ENCODE results near the gene MT1E.
A peak's percentile ranks its signal among the peaks of the same experiment; 100 is the strongest.
"Not testable (repeated sequence)": the region's sequence is repeated elsewhere in the genome, so short reads cannot be mapped to it uniquely, and the experiment has no call there.

Gene MT1E

DNA sequence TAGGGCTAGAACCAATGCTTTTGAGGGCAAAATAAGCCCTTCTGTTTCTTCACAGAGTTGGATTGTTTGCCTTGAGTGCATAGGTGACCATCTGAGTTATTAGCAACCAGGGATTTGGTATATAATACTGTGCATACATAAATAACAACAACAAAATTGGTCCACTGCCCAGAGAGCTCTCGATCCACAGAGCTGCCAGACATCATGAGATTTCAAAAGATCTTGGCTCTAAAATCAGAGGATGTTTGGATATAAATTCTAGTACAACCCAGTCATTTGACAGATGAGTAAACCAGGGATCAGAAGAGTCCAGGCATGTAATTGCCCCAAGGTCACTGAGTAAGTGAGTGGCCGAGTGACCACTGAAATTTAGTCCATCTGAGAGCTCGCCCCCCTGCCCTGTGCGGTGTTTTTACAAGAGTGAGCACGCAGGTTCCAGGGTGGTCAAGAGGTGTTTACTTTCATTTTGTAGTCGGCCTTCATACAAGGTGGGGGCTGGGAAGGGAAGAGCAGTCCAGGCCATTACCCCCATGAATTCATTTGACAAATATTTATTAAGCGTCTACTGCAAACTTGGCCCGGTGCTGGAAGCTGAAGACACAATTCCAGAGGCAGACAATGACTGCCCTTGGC, 19.0 kb upstream of the MT1E start:
- peak in 10 of 58 donors; percentile 23 to 58 (median 36) for DNase-seq

DNA sequence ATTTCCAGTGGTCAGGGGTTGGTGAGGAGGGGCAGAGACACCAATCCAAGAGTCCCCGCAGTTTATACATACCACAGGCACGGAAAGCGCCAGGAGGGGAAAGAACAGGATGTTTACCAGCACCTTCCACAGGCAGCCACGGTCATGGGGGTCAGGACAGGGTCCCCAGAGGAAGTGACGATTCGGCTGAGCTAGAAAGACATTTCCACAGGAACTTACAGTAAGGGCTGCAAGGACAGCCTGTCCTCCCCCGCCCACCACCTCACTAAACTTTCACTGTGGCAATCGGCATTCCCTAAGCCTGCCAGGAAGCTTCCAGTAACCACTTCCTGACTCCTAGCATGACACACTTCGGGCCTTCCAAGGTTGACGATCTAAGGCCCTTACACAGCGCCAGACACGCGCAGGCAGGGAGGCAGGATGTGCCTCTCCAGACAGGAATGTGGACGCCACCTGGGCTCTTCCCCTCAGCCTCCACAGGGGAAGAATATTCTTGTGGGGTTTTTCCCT, 18.4 kb upstream of the MT1E start:
- DNase-seq, result peak in 5 of 58 donors; percentile 19 to 49 (median 30)

DNA sequence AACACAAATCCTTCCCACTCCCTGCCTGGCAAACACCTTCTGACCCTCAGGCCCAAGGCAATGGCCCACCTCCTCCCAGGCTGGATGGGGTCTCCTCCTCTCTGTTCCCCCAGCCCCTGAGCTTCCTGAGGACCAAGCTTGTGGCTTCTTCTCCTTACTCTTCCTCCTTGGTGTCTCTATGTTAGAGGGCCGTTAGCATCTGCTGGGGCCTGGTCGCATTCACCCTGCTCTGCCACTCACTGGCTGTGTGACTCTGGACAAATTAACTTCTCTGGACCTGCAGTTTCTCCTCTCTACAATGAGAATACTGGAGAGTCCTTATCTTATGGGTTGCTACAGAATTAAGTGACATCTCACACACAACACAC, 17.9 kb upstream of the MT1E start:
- DNase-seq, result no peak

DNA sequence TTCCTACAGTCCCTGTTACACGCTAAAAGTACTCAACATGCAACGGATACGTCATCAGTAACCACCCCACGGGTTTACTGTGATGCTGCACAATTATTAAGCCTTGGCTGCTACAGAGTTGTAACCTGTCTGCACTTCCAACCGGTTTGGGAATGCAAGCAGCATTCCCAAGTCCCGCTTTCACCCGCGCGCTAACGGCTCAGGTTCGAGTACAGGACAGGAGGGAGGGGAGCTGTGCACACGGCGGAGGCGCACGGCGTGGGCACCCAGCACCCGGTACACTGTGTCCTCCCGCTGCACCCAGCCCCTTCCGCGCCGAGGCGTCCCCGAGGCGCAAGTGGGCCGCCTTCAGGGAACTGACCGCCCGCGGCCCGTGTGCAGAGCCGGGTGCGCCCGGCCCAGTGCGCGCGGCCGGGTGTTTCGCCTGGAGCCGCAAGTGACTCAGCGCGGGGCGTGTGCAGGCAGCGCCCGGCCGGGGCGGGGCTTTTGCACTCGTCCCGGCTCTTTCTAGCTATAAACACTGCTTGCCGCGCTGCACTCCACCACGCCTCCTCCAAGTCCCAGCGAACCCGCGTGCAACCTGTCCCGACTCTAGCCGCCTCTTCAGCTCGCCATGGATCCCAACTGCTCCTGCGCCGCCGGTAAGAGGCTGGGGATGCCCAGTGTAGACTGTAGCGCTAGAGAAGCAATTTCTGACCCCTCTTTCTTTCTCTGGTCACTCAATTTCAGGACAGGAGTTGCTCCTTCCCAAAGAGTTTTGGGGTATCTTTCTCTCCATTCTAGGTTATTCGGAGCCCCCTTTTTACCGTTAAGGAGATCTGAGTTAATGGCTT, 17.3 kb upstream of the MT1E start, which contains the start of gene MT2A:
MT2A (plus strand) TSS at position 542 of the 833 bp plus-strand sequence; CDS start at position 614, 72 bp downstream.
- DNase-seq, result peak in 56 of 58 donors; percentile 32 to 93 (median 82)

DNA sequence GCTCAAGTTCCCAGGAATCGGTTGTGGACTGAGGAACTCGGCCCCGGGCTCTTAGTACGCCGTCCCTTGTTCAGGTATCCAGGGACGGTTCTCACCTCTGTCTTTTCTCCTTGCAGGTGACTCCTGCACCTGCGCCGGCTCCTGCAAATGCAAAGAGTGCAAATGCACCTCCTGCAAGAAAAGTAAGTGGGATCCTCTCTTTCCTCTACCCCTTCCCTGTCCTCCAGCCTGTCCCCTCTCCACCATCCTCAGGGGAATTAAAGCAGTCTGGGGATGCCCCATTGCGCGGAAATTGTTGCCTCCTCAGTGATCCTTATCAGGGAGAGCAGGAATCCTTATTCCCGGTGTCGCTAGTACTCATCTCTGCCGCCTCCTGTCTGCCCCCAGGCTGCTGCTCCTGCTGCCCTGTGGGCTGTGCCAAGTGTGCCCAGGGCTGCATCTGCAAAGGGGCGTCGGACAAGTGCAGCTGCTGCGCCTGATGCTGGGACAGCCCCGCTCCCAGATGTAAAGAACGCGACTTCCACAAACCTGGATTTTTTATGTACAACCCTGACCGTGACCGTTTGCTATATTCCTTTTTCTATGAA, 16.6 kb upstream of the MT1E start:
- DNase-seq, result peak in 12 of 58 donors; percentile 13 to 49 (median 27)

DNA sequence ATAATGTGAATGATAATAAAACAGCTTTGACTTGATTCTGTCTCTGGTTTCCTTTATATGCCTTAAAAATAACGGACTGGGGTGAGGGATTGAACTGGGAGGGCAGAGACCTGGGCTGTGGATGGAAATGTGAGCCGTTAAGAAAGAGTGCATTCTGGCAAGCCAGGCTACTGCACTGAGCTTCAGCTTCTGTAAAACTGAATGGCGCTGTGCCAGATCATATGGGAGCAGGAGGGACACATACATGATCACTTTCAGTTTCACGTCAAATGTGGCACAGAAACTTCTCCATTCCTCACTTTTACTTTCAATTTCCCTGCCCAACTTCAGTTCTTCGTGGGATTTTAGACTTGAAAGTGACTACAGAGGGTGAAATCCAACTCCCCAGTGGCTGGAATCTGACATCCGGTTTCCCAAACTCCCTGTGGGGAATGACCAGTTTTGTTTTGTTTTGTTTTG, 16.1 kb upstream of the MT1E start:
- peak in 24 of 58 donors; percentile 19 to 73 (median 40) for DNase-seq

DNA sequence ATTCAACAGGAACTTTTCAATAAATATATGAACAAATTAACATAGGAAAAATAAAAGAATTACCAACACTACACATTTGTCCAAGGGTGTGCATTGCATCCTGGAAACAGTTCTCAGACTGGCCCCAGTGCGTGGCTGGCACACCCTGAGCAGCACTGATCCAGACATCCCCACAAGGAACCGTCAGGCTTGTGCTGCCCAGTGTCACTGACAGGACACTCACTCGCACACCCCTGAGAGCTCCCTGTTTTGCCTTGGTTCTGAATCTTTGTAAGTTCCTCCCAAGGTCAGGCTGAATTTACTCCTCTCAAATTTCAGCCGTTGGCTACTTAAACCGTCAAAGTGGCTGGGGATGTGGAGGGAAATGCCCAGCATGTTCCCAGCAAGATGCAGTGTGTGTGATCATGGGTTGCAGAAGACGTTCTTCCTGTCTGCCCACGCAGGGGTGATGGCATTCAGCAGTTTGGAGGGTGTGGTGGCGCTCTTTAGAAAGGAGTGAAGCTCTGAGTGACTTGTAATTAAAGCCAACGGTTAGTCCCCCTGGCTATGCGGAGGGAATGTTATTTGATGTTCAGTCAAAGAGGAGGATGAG, 15.5 kb upstream of the MT1E start:
- DNase-seq, result peak in 14 of 58 donors; percentile 15 to 77 (median 38)

DNA sequence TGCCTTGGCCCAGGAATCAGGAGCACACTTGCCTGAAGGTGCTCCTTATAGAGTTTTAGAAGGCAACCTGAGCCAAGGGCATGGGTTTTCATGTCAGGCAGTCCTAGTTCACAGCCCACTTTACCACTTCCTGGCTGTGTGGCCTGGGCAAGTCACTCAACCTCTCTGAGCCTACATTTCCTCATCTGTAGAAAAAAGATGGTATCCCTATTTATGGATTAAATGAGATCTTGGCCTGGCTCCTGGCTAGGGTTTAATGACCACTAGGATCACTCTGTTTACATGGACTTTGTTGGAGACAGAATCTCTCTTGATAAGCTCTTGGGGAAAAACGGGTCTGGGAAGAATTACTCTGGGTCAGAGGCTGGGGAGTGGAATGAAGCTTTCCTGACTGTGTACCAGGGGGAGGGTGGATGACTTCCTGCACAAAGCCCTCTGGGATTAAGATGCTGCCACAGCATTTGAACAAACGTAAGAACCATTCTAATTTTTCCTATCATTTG, 14.9 kb upstream of the MT1E start:
- no peak for DNase-seq

DNA sequence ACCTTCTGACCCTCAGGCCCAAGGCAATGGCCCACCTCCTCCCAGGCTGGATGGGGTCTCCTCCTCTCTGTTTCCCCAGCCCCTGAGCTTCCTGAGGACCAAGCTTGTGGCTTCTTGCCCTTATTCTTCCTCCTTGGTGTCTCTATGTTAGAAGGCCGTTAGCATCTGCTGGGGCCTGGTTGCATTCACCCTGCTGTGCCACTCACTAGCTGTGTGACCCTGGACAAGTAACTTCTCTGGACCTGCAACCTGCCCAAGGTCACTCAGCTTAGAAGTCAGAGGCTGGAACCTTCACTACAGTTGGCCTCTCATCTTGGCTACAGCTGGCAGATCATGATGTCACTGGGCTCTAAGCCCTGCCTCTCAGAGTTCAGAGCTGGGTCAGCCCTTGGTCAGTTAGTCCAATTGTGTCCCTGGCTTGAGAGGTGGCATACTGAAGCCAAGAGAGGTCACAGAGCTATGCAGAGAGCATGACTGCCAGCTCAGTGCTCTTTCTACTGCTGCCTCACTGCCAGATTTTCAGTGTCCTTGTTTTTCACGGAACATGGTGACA, 14.2 kb upstream of the MT1E start:
- DNase-seq, result peak in 13 of 58 donors; percentile 12 to 63 (median 40)

DNA sequence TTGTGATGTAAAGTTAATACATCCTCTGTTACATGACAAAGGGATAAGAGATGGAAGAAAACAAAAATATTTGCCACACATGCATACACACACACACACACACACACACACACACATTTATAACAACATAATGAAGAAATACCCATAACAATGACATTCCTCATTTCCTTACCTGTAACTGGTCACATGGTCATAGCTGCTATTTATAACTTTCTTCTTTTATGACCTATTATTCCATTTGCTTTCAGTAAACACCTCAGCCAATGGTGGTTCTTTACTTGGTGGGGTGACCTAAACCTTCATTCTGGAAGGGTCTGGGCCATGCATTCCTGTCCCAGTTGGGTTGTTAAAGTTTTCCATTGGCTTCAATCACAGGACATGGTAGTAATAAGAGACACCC, 11.9 kb upstream of the MT1E start:
- DNase-seq, result no peak

DNA sequence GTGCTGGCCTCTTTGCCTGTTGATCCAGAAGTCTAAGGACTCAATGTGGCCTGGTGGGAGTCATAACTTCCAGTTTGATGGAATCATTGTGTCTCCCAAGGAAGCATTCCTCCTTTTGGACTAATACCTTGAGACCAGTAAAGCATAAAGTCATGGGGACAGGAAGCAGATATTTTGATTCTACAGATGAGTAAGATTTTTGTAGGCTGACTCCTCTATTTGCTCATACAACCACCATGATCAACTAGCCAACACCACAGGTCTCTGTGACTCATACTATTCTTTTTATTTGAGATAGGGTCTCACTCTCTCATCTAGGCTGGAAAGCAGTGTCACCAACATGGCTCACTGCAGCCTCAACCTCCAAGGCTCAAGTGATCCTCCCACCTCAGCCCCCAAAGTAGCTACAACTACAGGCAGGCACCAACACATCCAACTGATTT, 11.0 kb upstream of the MT1E start:
- no peak for DNase-seq

DNA sequence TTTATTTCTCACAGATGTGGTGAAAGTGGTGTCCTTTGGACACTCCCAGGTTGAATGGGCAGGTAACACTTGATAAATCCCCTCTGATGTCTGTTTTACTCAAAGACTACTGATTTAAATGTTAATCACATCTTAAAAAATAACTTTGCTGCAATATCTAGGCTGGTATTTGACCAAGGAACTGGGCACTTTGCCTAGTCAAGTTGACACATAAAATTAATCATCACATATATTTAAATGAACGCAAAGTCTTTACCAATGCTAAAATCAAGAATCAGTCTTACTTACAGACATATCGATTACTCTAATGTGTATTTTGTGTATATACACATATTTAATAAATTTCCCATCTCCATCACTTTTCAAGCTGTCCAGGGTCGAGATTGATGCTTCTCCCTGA, 10.2 kb upstream of the MT1E start:
- DNase-seq, result no peak

DNA sequence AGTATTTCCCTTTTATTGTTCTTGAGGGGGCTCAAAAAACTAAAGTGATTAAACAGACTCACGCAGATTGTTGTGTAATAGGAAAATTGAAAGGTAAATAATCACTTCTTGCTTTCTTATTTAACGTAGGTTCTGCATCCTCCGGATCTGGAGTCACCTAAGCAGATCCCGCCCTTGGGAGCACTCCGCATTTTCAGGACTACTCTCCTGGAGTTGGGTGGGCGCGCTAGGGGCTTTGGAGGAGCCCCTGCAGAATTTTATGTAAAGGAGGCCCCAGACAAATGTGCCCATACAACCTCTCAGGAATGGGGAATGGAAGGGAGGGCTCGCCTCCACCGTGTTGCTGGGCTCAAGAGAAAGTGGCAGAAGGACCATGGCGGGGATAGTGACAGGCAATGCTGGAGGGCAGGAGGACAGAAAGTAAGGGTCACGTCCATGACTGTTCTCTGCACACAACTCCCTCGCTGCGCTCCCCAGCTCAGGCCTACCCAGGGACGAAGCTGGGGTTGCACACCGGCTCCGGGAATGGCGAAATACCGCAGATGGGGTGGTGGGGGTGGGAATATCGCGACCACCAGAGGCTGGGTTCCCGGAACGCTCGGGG, 8.9 kb upstream of the MT1E start:
- no peak for DNase-seq

DNA sequence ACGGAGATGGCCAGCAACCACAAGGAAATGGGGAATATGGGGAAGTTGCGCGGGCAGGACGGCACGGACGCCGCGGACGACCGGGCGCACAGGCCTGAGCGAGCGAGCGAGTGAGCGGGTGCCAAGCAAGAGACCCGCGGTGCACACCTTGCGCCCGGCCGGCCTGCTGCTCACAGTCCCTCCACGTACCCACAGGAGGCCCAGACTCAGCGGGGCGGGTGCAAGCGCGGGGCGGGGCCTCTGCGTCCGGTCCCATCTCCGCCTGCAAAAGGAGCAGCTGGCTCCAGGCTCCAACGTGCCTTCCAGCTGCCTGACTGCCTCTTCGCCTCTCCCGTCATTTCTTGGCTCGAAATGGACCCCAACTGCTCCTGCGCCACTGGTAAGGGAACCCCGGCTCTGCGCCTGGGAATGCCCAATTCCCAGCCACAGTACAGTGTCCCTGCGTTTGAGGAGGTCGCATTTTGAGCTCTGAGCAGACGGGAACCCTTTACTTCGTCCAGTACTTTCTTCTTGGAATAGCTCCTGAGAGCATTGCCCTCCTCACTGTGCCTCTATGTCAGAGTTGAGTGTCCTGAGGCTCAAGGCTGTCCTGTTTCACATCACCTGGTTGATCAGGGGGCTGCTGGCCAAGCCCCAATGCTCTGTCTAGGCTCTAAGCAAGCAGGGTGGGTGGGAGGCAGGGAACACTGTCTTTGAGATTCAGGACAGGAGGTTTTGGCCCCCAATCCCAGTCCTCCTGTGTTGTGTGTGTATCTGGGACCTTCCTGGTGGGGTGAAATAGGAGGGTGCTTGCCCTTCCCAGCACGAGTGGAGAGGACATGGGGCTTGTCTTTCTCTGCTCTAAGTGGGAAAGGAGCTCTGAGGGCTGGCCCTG, 8.1 kb upstream of the MT1E start:
- peak in 23 of 58 donors; percentile 11 to 68 (median 35) for DNase-seq

DNA sequence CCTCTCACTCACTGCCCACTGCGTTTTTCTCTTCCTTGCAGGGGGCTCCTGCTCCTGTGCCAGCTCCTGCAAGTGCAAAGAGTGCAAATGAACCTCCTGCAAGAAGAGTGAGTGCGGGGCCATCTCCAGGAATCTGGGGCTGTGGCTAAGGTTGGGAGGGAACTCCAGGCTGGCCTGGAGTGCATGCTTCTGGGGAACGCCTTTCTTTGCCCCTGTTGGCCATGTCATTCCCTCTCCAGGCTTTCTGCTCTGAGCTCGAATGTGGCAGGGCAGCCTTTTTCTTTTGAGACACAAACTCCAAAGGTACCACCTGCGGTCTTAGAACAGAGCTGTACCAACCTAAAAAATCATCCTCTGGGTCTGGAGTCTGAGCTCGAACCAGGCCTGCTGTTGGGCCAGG, 7.4 kb upstream of the MT1E start:
- no peak for DNase-seq

DNA sequence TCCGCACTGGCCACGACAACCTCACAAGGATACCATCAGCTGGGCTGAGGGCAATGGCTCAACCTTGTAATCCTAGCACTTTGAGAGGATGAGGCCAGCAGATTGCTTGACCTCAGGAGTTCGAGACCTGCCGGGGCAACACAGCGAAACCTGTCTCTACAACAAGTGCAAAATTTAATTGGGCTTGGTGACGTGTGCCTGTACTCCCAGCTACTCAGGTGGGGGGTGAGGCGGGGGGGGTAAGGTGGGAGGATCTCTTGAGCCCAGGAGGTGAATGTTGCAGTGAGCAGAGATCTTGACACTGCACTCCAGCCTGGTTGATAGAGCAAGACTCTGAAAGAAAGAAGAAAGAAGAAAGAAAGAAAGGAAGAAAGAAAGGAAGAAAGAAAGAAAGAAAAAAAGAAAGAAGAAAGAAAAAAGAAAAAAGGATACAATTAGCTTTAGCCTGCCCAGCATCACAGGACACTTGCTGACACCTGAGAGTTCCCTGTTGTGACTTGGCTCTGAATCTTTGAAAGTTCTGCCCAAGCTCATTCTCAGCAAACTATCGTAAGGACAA, 5.2 kb upstream of the MT1E start:
- no peak for DNase-seq

DNA sequence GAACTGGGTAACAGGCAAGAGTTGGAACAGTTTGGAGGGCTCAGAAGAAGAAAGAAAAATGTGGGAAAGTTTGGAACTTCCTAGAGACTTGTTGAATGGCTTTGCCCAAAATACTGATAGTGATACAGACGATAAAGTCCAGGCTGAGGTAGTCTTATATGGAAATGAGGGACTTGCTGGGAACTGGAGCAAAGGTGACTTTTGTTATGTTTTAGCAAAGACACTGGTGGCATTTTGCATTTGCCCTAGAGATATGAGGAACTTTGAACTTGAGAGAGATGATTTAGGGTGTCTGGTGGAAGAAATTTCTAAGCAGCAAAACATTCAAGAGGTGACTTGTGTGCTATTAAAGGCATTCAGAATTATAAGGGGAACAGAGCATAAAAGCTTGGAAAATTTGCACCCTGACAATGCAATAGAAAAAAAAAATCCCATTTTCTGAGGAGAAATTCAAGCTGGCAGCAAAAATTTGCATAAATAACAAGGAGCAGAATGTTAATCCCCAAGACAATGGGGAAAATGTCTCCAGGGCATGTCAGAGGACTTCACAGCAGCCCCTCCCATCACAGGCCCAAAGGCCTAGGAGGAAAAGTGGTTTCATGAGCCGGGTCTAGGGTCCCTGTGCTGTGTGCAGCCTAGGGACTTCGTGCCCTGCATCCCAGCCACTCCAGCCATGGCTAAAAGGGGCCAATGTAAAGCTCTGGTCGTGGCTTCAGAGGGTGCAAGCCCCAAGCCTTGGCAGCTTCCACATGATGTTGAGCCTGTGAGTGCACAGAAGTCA, 3.7 kb upstream of the MT1E start:
- not testable (repeated sequence) for DNase-seq

DNA sequence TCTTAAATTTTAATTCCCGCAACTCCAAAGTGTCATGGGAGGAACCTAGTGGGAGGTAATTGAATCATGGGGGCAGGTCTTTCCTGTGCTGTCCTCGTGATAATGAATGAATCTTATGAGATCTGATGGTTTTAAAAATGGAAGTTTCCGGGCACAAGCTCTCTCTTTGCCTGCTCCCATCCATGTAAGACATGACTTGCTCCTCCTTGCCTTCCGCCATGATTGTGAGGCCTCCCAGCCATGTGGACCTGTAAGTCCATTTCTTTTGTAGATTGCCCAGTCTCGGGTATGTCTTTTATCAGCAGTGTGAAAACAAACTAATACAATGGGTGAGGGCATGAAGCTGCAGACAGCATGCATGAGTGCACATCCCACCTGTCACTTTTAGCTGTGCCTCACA, 2.4 kb upstream of the MT1E start:
- DNase-seq, result not testable (repeated sequence)
